Measurements from ENCODE around the gene NPIPB6.

NPIPB6 gene

GRCh38 chr16:28295276-28295675 is 68.0 kb downstream of the NPIPB6 start:
- no peak for TF ChIP-seq CTCF (IDR thresholded peaks at IDR 0.05)
- no peak for DNase-seq (ENCODE audit: low spot score)
- H3K4me3 ChIP-seq = no peak overlapping the region
- no peak overlapping the region for H3K27ac ChIP-seq

- no peak for DNase-seq (ENCODE audit: low spot score)
- TF ChIP-seq CTCF (IDR thresholded peaks at IDR 0.05) = no peak
- H3K27ac ChIP-seq = no peak overlapping the region
- H3K4me3 ChIP-seq = no peak overlapping the region
Observed at GRCh38 chr16:28294201-28294600, 69.1 kb downstream of the NPIPB6 start.

- no peak for TF ChIP-seq CTCF (IDR thresholded peaks at IDR 0.05)
- no peak overlapping the region for H3K27ac ChIP-seq
- H3K4me3 ChIP-seq = peak overlapping the region; percentile 74
- DNase-seq (ENCODE audit: low spot score) = no peak
Observed at GRCh38 chr16:28293601-28293960, 69.7 kb downstream of the NPIPB6 start.

- peak overlapping the region; percentile 74 for H3K4me3 ChIP-seq
- DNase-seq (ENCODE audit: low spot score) = no peak
- no peak overlapping the region for H3K27ac ChIP-seq
- no peak for TF ChIP-seq CTCF (IDR thresholded peaks at IDR 0.05)
Observed at GRCh38 chr16:28292731-28293600, 70.3 kb downstream of the NPIPB6 start.

Data from coronary artery (tissue), 2 donors.